ENCODE measurements around the gene OSM.

The OSM gene

DNA sequence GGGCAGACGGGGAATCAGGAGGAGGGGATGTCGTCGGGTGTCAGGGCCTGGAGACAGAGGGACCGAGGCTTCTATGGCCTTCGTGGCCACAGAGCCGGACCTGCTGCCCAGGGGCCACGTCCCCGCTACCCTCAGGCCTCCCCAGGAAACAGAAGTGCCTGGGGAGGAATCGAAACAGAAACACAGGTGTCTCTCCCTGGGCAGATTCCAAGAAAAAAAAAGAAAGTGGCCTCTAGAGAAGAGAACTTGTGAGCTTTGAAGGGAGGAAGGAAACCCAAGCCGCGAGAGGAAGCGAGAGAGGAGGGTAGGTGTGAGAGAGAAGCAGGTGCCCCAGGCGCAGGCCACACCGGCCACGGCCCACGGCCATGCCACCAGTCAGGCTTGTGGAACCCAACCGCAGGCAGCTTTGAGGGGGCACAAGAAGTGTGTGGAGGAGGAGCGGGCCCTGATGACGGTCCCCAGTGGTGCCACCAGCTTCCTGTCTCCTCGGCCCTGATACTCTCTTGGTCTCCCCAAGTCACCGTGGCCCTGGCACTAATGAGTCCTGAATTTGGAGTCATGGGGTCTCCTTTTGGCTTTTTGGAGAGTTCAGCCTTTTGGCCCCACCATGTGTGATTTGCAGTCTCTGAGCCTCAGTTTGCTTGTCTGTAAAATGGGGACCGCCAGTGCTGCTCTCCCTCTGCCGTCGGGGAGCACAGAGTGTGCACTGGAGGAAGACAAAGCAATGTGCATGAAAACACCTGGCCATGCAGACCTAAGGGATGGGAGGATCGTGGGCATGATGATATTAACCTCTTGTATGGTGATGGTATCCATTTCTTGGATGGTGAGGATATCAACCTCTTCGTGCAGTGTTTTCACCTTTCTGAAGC lies 45.3 kb downstream of the OSM start:
- in situ Hi-C loops (cut with HindIII; ENCODE audit: low pct_ligation_motif_present, low sequenced_read_pairs): no loop called here
- Histone ChIP-seq H3K4me3 (ENCODE audit: low read depth, low read length) (no peak overlapping the region), H3K27ac (no peak overlapping the region), H3K27me3 (replicated peaks) (no peaks in the 10 kb centered on the region), H3K36me3 (replicated peaks) (no peaks in the 10 kb centered on the region)
- TF ChIP-seq, protein P1, sequence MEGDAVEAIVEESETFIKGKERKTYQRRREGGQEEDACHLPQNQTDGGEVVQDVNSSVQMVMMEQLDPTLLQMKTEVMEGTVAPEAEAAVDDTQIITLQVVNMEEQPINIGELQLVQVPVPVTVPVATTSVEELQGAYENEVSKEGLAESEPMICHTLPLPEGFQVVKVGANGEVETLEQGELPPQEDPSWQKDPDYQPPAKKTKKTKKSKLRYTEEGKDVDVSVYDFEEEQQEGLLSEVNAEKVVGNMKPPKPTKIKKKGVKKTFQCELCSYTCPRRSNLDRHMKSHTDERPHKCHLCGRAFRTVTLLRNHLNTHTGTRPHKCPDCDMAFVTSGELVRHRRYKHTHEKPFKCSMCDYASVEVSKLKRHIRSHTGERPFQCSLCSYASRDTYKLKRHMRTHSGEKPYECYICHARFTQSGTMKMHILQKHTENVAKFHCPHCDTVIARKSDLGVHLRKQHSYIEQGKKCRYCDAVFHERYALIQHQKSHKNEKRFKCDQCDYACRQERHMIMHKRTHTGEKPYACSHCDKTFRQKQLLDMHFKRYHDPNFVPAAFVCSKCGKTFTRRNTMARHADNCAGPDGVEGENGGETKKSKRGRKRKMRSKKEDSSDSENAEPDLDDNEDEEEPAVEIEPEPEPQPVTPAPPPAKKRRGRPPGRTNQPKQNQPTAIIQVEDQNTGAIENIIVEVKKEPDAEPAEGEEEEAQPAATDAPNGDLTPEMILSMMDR (IDR thresholded peaks at IDR 0.05; ENCODE audit: low read depth, low read length, missing control alignments): no peak
- DNase-seq: no peak

GRCh38 chr22:30220338-30221012 lies 46.2 kb downstream of the OSM start:
- Histone ChIP-seq H3K27ac (no peak overlapping the region), H3K27me3 (replicated peaks) (no peaks in the 10 kb centered on the region), H3K36me3 (replicated peaks) (no peaks in the 10 kb centered on the region), H3K4me3 (ENCODE audit: low read depth, low read length) (no peak overlapping the region)
- TF ChIP-seq, protein P1 (IDR thresholded peaks at IDR 0.05; ENCODE audit: low read depth, low read length, missing control alignments): no peak
- in situ Hi-C loops (cut with HindIII; ENCODE audit: low pct_ligation_motif_present, low sequenced_read_pairs): no loop called here
- DNase-seq: no peak

DNA sequence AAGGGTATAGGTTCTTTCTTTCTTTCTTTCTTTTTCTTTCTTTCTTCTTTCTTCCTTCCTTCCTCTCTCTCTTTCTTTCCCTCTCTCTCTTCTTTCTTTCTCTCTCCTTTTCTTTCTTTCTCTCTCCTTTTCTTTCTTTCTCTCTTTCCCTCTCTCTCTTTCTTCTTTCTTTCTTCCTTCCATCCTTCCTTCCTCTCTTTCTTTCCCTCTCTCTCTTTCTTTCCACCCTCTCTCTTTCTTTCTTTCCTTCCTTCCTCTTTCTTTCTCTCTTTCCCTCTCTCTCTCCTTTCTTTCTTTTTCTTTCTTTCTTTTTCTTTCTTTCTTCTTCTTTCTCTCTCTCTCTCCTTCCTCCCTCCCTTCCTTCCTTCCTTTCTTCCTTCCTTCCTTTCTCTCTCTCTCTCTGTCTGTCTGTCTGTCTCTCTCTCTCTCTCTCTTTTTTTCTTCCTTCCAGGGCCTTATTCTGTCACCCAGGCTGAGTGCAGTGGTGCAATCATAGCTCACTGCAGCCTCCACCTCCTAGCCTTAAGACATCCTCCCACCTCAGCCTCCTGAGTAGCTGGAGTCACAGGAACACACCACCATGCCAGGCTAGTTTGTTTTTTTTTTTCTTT lies 46.9 kb downstream of the OSM start:
- Histone ChIP-seq H3K27me3 (replicated peaks) (no peaks in the 10 kb centered on the region), H3K27ac (no peak overlapping the region), H3K4me3 (ENCODE audit: low read depth, low read length) (no peak overlapping the region), H3K36me3 (replicated peaks) (no peaks in the 10 kb centered on the region)
- DNase-seq: no peak
- TF ChIP-seq, protein P1 (IDR thresholded peaks at IDR 0.05; ENCODE audit: low read depth, low read length, missing control alignments): no peak
- in situ Hi-C loops (cut with HindIII; ENCODE audit: low pct_ligation_motif_present, low sequenced_read_pairs): no loop called here

GRCh38 chr22:30219049-30219654 lies 47.5 kb downstream of the OSM start:
- no peak overlapping the region for H3K4me3 ChIP-seq (ENCODE audit: low read depth, low read length)
- H3K27ac ChIP-seq: no peak overlapping the region
- in situ Hi-C loops (cut with HindIII; ENCODE audit: low pct_ligation_motif_present, low sequenced_read_pairs): no loop called here
- no peaks in the 10 kb centered on the region for H3K27me3 ChIP-seq (replicated peaks)
- TF ChIP-seq, protein P1 (IDR thresholded peaks at IDR 0.05; ENCODE audit: low read depth, low read length, missing control alignments): peak; percentile 55
- no peaks in the 10 kb centered on the region for H3K36me3 ChIP-seq (replicated peaks)
- no peak for DNase-seq

DNA sequence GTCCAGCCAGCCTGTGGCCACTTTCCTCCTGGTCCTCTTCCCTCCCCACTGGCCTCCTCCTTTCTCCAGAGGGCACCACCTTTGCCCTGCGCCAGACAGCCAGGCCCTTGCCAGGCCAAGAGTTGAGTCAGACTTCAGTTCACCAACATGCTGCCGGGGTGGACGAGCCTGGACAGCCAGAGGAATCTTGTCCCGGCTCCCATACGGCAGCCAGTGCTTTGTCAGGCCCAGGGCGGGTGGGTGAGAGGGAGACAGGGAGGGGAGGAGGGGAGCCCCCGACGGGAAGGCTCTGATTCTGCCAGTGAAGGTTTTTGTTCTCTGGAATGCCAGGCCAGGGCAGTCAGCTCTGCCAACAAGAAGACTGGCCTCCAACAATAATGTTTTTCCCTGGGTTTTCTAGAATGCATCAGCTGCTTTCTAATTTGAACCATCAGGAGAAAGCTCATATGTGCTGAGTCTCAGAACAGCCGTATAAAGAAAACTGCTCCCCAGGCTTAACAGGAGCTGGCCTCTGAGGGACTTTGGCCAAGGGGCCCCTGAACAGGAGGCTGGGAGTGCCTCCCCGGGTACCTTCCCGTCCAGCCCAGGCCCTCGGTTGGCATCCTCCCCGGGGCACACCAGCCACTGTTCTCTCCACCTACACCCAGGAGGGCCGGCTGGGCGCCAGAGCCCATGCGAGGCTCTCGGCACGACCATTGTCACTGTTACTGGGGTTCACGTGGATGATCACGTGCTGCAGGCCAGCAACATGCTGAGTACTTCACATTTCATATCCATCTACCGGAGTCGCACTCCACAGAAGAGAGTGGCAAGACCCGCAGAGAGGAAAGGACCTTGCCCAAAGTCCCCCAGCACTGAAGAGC lies 48.7 kb downstream of the OSM start:
- H3K36me3 ChIP-seq (replicated peaks): no peaks in the 10 kb centered on the region
- H3K4me3 ChIP-seq (ENCODE audit: low read depth, low read length): no peak overlapping the region
- in situ Hi-C loops (cut with HindIII; ENCODE audit: low pct_ligation_motif_present, low sequenced_read_pairs): no loop called here
- H3K27ac ChIP-seq: no peak overlapping the region
- no peaks in the 10 kb centered on the region for H3K27me3 ChIP-seq (replicated peaks)
- TF ChIP-seq, protein P1 (IDR thresholded peaks at IDR 0.05; ENCODE audit: low read depth, low read length, missing control alignments): no peak
- DNase-seq: no peak
